ENCODE results near the gene MIF. TPM values are rescaled to one million over a fixed set of nuclear protein-coding genes. Genes with fewer than 3 reads are reported as not detected.

Gene MIF
- total and polyA plus RNA-seq, 2 donors (not counting 3 experiments of a cell fraction or from before 2014, with no cell fraction given), result 529 to 674 TPM

DNA sequence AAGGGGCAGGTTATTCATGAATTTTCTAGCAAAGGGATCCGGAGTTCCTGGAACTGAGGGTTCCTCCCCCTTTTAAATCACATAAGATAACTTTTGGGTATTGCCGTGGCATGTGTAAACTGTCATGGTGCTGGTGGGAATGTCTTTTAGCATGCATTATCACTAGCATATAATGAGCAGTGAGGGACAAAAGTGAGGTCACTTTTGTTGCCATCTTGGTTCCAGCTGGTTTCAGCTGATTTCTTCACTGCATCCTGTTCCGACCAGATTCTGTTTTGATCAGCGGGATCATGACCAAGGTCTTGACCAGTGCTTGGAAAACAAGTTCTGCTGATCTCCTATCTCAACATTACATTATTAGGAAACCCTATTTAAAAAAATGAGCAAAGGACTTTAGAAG, 7.4 kb downstream of the MIF start:
- Histone ChIP-seq H3K9me3 (replicated peaks; ENCODE audit: control insufficient read depth, insufficient read depth, low read length) (no peaks in the 10 kb centered on the region), H4K20me1 (replicated peaks; ENCODE audit: control insufficient read depth, extremely low read depth, insufficient read depth, low read length) (no peaks in the 10 kb centered on the region), H3K4me2 (ENCODE audit: insufficient read depth, low read length) (no peak overlapping the region), H3K36me3 (ENCODE audit: control insufficient read depth in 2 of 2, extremely low read depth in 1 of 2, insufficient read depth in 2 of 2, low read length in 2 of 2) (peaks cover 0 to 7% of the 10 kb centered on the region in 2 experiments), H3K9ac (replicated peaks; ENCODE audit: extremely low read depth, insufficient read depth, low read length) (no peak overlapping the region), H3K4me1 (ENCODE audit: control insufficient read depth, extremely low read depth, insufficient read depth, low read length) (no peaks in the 10 kb centered on the region), H2AFZ (ENCODE audit: low read depth, low read length) (no peak overlapping the region), H3K27ac (ENCODE audit: insufficient read depth, low read depth, low read length) (no peak overlapping the region), H3K4me3 (replicated peaks in 1 of 3; ENCODE audit: insufficient read depth in 1 of 3, low read depth in 1 of 3, low read length in 3 of 3) (no peak overlapping the region), H3K27me3 (ENCODE audit: control insufficient read depth in 2 of 2, insufficient read depth in 2 of 2, low read length in 2 of 2) (peaks cover 0 to 3% of the 10 kb centered on the region in 2 experiments), H3K79me2 (ENCODE audit: control insufficient read depth, insufficient read depth, low read length) (peaks cover 2% of the 10 kb centered on the region), H3K9me1 (replicated peaks; ENCODE audit: control insufficient read depth, extremely low read depth, insufficient read depth, low read length) (no peaks in the 10 kb centered on the region)
- dilution Hi-C loops (cut with MboI; ENCODE audit: extremely low pct_ligation_motif_present, low sequenced_read_pairs) (no loop called here), intact Hi-C loops (cut with micrococcal nuclease) (no loop called here)
- ChIA-PET CTCF (no interaction called here), POLR2A (no interaction called here)
- FAIRE-seq (no peak), DNase-seq (ENCODE audit: low read depth, low spot score) (no peak)
- BruUV-seq (replicated peaks), result no TSS peak
- no peak for TF ChIP-seq JUN (IDR thresholded peaks at IDR 0.05; ENCODE audit: borderline replicate concordance, insufficient read depth, insufficient read length, low read depth)
- no peak for TF ChIP-seq FOS (IDR thresholded peaks at IDR 0.05; ENCODE audit: borderline replicate concordance, insufficient read depth, low read length)
- no peak for TF ChIP-seq POLR2A (IDR thresholded peaks at IDR 0.05; ENCODE audit: low read depth, low read length)
- no peak for TF ChIP-seq EZH2 (IDR thresholded peaks at IDR 0.05; ENCODE audit: borderline replicate concordance, low read depth, low read length, severe bottlenecking)
- no peak for TF ChIP-seq GATA2 (IDR thresholded peaks at IDR 0.05; ENCODE audit: insufficient read depth, insufficient read length, low read depth, low read length)
- TF ChIP-seq, protein P1, sequence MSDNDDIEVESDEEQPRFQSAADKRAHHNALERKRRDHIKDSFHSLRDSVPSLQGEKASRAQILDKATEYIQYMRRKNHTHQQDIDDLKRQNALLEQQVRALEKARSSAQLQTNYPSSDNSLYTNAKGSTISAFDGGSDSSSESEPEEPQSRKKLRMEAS (IDR thresholded peaks at IDR 0.05; ENCODE audit: insufficient read depth, insufficient read length), result no peak

DNA sequence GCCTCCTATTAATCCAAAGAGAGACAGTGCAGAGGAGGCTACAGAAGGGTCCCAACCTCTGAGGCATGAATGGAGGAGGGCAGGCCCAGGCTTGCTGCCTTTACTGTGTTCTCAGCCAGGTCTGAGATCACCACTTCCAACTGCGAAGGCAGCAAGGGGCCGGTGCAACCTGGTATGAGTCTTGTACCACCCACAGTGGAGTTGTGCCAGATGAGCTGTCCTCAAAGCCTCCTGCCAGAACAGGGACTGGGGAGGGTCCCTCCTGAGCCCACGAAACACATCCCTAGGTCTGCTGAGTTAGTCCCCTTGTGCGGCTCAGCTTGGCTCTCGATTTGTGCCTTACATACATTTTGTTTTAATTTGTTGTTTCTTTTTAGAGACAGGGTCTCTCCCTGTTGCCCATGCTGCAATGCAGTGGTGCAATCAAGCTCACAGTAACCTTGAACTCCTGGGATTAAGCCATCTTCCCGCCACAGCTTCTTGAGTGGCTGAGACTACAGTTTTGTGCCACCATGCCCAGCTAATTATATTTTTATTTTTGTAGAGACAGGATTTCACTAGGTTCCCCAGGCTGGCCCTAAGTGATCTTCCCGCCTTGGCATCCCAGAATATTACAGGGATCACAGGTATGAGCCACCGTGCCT, 9.3 kb downstream of the MIF start:
- intact Hi-C loops (cut with micrococcal nuclease) (no loop called here), dilution Hi-C loops (cut with MboI; ENCODE audit: extremely low pct_ligation_motif_present, low sequenced_read_pairs) (no loop called here)
- Histone ChIP-seq H3K27me3 (ENCODE audit: control insufficient read depth in 2 of 2, insufficient read depth in 2 of 2, low read length in 2 of 2) (peaks cover 3% of the 10 kb centered on the region in 2 experiments), H3K79me2 (ENCODE audit: control insufficient read depth, insufficient read depth, low read length) (no peaks in the 10 kb centered on the region), H3K4me1 (ENCODE audit: control insufficient read depth, extremely low read depth, insufficient read depth, low read length) (no peaks in the 10 kb centered on the region), H3K9ac (replicated peaks; ENCODE audit: extremely low read depth, insufficient read depth, low read length) (no peak overlapping the region), H3K9me1 (replicated peaks; ENCODE audit: control insufficient read depth, extremely low read depth, insufficient read depth, low read length) (no peaks in the 10 kb centered on the region), H3K27ac (ENCODE audit: insufficient read depth, low read depth, low read length) (no peak overlapping the region), H3K4me2 (ENCODE audit: insufficient read depth, low read length) (no peak overlapping the region), H3K9me3 (replicated peaks; ENCODE audit: control insufficient read depth, insufficient read depth, low read length) (no peaks in the 10 kb centered on the region), H4K20me1 (replicated peaks; ENCODE audit: control insufficient read depth, extremely low read depth, insufficient read depth, low read length) (no peaks in the 10 kb centered on the region), H2AFZ (ENCODE audit: low read depth, low read length) (no peak overlapping the region), H3K36me3 (ENCODE audit: control insufficient read depth in 2 of 2, extremely low read depth in 1 of 2, insufficient read depth in 2 of 2, low read length in 2 of 2) (no peaks in the 10 kb centered on the region), H3K4me3 (replicated peaks in 1 of 3; ENCODE audit: insufficient read depth in 1 of 3, low read depth in 1 of 3, low read length in 3 of 3) (no peak overlapping the region)
- FAIRE-seq (no peak), DNase-seq (ENCODE audit: low read depth, low spot score) (no peak)
- no TSS peak for BruUV-seq (replicated peaks)
- TF ChIP-seq JUN (IDR thresholded peaks at IDR 0.05; ENCODE audit: borderline replicate concordance, insufficient read depth, insufficient read length, low read depth) (no peak), EZH2 (IDR thresholded peaks at IDR 0.05; ENCODE audit: borderline replicate concordance, low read depth, low read length, severe bottlenecking) (no peak), GATA2 (IDR thresholded peaks at IDR 0.05; ENCODE audit: insufficient read depth, insufficient read length, low read depth, low read length) (no peak), MYC (IDR thresholded peaks at IDR 0.05; ENCODE audit: low read depth, low read length) (no peak), POLR2A (IDR thresholded peaks at IDR 0.05; ENCODE audit: low read depth, low read length) (no peak), POLR2AphosphoS5 (IDR thresholded peaks at IDR 0.05; ENCODE audit: insufficient read depth, low read depth, low read length) (no peak), FOS (IDR thresholded peaks at IDR 0.05; ENCODE audit: borderline replicate concordance, insufficient read depth, low read length) (no peak)
- TF ChIP-seq, protein P2, sequence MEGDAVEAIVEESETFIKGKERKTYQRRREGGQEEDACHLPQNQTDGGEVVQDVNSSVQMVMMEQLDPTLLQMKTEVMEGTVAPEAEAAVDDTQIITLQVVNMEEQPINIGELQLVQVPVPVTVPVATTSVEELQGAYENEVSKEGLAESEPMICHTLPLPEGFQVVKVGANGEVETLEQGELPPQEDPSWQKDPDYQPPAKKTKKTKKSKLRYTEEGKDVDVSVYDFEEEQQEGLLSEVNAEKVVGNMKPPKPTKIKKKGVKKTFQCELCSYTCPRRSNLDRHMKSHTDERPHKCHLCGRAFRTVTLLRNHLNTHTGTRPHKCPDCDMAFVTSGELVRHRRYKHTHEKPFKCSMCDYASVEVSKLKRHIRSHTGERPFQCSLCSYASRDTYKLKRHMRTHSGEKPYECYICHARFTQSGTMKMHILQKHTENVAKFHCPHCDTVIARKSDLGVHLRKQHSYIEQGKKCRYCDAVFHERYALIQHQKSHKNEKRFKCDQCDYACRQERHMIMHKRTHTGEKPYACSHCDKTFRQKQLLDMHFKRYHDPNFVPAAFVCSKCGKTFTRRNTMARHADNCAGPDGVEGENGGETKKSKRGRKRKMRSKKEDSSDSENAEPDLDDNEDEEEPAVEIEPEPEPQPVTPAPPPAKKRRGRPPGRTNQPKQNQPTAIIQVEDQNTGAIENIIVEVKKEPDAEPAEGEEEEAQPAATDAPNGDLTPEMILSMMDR (IDR thresholded peaks at IDR 0.05; ENCODE audit: extremely low read depth in 1 of 2, insufficient read depth in 1 of 2, low read depth in 1 of 2, low read length in 2 of 2), result no peak
- TF ChIP-seq, protein P1 (IDR thresholded peaks at IDR 0.05; ENCODE audit: insufficient read depth, insufficient read length), result no peak
- CTCF ChIA-PET, result interaction anchor here (1.0 kb wide), 1 partner anchor 9 kb away, joined by 6 read pairs; the partner anchor contains the start of gene MIF
- POLR2A ChIA-PET, result no interaction called here
